Measurements from ENCODE around the gene PKP4.

The PKP4 gene

DNA sequence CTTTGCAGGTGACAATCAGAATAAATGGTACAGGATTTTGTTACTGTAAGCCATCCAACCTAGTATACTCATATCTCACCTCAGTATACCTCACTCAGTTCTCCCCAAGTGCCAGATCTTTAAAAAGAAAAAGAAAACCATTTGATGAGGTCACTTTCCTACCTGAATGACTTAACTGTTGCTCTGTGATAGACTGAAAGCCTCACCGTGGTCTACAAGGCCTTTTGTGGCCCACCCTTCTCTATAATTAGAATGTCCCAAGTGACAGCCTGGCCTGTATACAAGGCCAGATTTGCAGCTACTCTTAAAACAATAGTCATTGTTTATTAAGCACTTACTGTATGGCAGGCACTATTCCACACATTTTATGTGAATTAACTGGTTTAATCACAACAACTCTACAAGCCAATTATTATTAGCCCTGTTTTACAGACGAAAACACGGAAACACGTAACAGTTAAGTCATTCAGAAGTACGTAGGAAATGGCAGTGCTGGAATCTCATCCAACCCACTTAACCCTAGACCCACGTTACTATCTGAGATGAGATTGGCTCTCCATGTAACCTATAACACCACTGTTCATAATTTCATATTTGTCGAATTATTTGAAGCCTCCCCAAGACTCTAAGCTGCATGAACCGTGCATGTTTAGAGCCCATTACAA lies 28.3 kb downstream of the PKP4 start:
- no peaks in the 10 kb centered on the region for H3K36me3 ChIP-seq (ENCODE audit: low read length)
- H3K4me2 ChIP-seq (ENCODE audit: low read depth, low read length, poor library complexity, severe bottlenecking), result no peak overlapping the region
- H3K9me3 ChIP-seq (ENCODE audit: insufficient read depth, low read length), result no peaks in the 10 kb centered on the region
- no peaks in the 10 kb centered on the region for H3K27me3 ChIP-seq (ENCODE audit: low read length)
- H3K79me2 ChIP-seq (ENCODE audit: insufficient read depth, low read length), result no peaks in the 10 kb centered on the region
- no peak overlapping the region for H3K9ac ChIP-seq (ENCODE audit: low read length)
- no peak for TF ChIP-seq EZH2phosphoT487 (conservative IDR thresholded peaks at IDR 0.05; ENCODE audit: low read length)
- TF ChIP-seq, protein P1, sequence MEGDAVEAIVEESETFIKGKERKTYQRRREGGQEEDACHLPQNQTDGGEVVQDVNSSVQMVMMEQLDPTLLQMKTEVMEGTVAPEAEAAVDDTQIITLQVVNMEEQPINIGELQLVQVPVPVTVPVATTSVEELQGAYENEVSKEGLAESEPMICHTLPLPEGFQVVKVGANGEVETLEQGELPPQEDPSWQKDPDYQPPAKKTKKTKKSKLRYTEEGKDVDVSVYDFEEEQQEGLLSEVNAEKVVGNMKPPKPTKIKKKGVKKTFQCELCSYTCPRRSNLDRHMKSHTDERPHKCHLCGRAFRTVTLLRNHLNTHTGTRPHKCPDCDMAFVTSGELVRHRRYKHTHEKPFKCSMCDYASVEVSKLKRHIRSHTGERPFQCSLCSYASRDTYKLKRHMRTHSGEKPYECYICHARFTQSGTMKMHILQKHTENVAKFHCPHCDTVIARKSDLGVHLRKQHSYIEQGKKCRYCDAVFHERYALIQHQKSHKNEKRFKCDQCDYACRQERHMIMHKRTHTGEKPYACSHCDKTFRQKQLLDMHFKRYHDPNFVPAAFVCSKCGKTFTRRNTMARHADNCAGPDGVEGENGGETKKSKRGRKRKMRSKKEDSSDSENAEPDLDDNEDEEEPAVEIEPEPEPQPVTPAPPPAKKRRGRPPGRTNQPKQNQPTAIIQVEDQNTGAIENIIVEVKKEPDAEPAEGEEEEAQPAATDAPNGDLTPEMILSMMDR (IDR thresholded peaks at IDR 0.05; ENCODE audit: insufficient read depth, low read length, poor library complexity, severe bottlenecking), result no peak
- no peak overlapping the region for H2AFZ ChIP-seq (ENCODE audit: low read depth, low read length, severe bottlenecking)
- no peaks in the 10 kb centered on the region for H3F3A ChIP-seq (ENCODE audit: insufficient read depth)
- H3K4me3 ChIP-seq (ENCODE audit: insufficient read depth, low read length, poor library complexity, severe bottlenecking), result no peak overlapping the region
- no peaks in the 10 kb centered on the region for H4K20me1 ChIP-seq (ENCODE audit: low read depth, low read length)
- no peak overlapping the region for H3K27ac ChIP-seq (ENCODE audit: low read depth, low read length)
- H3K9me2 ChIP-seq (replicated peaks; ENCODE audit: insufficient read depth, low read length), result no peaks in the 10 kb centered on the region

GRCh38 chr2:158486150-158486969 lies 29.6 kb downstream of the PKP4 start:
- Histone ChIP-seq H3K4me3 (ENCODE audit: insufficient read depth, low read length, poor library complexity, severe bottlenecking) (no peak overlapping the region), H3K36me3 (ENCODE audit: low read length) (no peaks in the 10 kb centered on the region), H3F3A (ENCODE audit: insufficient read depth) (no peaks in the 10 kb centered on the region), H2AFZ (ENCODE audit: low read depth, low read length, severe bottlenecking) (no peak overlapping the region), H3K27me3 (ENCODE audit: low read length) (no peaks in the 10 kb centered on the region), H3K9me2 (replicated peaks; ENCODE audit: insufficient read depth, low read length) (no peaks in the 10 kb centered on the region), H3K9me3 (ENCODE audit: insufficient read depth, low read length) (no peaks in the 10 kb centered on the region), H3K79me2 (ENCODE audit: insufficient read depth, low read length) (no peaks in the 10 kb centered on the region), H3K27ac (ENCODE audit: low read depth, low read length) (no peak overlapping the region), H4K20me1 (ENCODE audit: low read depth, low read length) (no peaks in the 10 kb centered on the region), H3K4me2 (ENCODE audit: low read depth, low read length, poor library complexity, severe bottlenecking) (no peak overlapping the region), H3K9ac (ENCODE audit: low read length) (no peak overlapping the region)
- TF ChIP-seq, protein P1 (IDR thresholded peaks at IDR 0.05; ENCODE audit: insufficient read depth, low read length, poor library complexity, severe bottlenecking), result no peak
- TF ChIP-seq EZH2phosphoT487 (conservative IDR thresholded peaks at IDR 0.05; ENCODE audit: low read length), result no peak

DNA sequence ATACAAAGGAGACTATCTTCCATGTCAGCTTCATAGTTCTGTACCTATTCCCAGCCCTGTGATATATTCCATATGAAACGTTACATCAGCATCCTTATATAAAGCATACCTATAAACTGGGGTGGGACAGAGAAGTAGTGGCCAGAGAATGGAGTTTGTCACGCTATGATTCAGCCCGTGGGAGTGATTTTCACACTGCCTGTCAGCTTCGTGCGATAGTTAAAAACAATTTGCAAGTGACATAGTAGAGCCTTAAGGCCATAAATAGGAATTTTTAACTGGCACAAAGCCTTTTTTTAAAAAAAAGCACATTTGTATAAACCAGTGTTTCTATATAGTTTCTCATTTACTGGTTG lies 30.2 kb downstream of the PKP4 start:
- Histone ChIP-seq H3K4me3 (ENCODE audit: insufficient read depth, low read length, poor library complexity, severe bottlenecking) (no peak overlapping the region), H3K79me2 (ENCODE audit: insufficient read depth, low read length) (no peaks in the 10 kb centered on the region), H3K4me2 (ENCODE audit: low read depth, low read length, poor library complexity, severe bottlenecking) (no peak overlapping the region), H3K9ac (ENCODE audit: low read length) (no peak overlapping the region), H3K9me3 (ENCODE audit: insufficient read depth, low read length) (no peaks in the 10 kb centered on the region), H3K27ac (ENCODE audit: low read depth, low read length) (no peak overlapping the region), H4K20me1 (ENCODE audit: low read depth, low read length) (no peaks in the 10 kb centered on the region), H3K27me3 (ENCODE audit: low read length) (no peaks in the 10 kb centered on the region), H2AFZ (ENCODE audit: low read depth, low read length, severe bottlenecking) (no peak overlapping the region), H3F3A (ENCODE audit: insufficient read depth) (no peaks in the 10 kb centered on the region), H3K36me3 (ENCODE audit: low read length) (no peaks in the 10 kb centered on the region), H3K9me2 (replicated peaks; ENCODE audit: insufficient read depth, low read length) (no peaks in the 10 kb centered on the region)
- no peak for TF ChIP-seq EZH2phosphoT487 (conservative IDR thresholded peaks at IDR 0.05; ENCODE audit: low read length)
- TF ChIP-seq, protein P1 (IDR thresholded peaks at IDR 0.05; ENCODE audit: insufficient read depth, low read length, poor library complexity, severe bottlenecking), result no peak
